HG03280 (cell line): ENCODE data around the gene IFNLR1.

Source experiments
- ATAC-seq: cut with Tn5 transposase; IDR thresholded peaks from one replicate; pipeline ENCODE4 v1.9.1; 2021; ENCODE audit warnings: mild to moderate bottlenecking, moderate library complexity; ENCODE audit not compliant: unreplicated experiment

Gene IFNLR1

DNA sequence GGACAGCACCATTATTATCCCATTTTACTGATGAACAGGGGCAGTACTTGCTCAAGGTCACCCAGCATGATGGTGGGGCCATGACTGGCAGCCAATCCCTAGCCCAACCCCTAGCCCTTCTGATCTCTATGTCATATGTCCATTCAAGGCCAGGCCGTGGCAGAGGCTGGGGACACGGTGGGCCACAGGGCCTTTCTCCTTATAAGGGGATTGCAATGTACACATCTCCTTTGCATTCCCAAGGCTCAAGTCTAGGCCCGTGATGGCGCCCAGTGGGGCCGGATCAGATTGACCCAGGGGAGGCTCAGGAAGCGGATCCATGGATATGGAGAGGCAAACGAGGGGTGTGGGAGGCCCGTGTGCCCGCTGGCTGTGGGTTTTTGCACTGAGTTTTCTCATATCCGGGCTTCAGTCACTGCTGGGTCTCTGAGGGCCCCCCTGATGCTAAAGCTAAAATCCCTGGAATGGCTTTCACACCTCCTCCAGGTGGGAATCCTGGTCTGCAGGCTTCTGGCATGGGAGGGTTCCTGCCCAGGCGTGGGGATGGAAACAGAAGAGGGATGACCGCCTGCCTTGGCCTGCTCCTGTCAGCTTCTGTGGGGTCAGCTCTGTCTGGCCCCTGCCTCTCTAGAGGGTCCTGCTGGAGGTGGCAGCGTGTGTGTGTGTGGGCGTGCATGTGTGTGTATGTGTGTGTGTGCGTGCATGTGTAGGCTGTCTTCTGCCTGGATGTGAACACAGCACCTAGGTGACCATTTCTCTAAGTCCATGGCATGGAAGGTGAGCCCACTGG, 77.2 kb downstream of the IFNLR1 start:
- ATAC-seq = no peak

DNA sequence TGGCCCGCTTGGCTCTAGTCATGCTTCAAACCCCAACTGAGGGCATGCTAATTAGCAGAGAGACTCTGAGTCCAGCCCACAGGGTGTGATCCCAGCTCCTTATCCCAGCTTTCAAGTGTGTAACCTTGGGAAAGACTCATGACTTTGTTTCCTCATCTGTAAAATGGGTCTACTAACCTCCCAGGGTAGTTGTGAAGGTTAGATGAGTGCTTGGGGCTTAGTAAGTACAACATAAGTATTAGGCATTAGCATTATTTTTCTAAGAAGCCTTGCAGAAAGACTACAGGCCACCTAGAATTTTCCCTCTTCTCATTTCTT, 78.0 kb downstream of the IFNLR1 start:
- ATAC-seq = no peak

DNA sequence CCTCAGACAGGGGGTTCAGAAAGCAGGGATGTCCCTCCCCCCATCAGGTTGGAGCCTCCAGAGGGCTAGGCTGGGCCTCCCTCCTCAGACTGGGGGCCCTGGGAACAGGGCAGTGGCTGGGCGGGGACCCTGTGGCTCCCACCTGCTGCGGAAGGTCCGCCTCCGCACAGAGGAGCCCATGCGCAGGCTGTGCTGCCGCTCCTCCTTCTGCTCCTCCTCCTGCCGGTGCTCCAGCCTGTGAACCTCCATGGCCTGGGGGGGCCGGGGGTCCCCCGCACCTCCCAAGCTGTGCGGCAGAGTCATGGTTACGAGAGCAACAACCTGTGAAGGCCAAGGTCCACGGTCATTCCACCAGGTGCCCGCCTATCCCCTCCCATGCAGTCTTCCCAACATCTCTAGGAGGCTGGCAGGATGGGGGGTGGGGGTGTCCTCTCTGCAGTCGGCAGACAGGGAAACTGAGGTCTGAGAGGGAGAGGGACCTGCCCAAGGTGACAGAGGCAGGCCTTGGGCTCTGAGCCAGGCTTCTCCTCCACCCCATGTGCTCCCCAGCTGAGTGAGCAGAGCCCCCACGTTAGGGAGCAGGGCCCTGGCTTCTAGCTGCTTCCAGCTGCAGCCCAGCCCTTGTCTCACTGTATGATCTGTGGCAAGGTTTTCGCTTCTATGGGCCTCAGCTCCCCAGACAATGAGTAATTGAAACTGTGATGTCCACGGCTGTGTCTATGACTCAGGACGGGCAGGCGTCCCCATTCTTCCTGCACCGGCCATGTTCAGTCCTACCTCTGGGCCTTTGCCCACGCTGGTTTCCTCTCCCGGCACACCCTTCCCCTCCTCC, 78.5 kb downstream of the IFNLR1 start:
- ATAC-seq = no peak

DNA sequence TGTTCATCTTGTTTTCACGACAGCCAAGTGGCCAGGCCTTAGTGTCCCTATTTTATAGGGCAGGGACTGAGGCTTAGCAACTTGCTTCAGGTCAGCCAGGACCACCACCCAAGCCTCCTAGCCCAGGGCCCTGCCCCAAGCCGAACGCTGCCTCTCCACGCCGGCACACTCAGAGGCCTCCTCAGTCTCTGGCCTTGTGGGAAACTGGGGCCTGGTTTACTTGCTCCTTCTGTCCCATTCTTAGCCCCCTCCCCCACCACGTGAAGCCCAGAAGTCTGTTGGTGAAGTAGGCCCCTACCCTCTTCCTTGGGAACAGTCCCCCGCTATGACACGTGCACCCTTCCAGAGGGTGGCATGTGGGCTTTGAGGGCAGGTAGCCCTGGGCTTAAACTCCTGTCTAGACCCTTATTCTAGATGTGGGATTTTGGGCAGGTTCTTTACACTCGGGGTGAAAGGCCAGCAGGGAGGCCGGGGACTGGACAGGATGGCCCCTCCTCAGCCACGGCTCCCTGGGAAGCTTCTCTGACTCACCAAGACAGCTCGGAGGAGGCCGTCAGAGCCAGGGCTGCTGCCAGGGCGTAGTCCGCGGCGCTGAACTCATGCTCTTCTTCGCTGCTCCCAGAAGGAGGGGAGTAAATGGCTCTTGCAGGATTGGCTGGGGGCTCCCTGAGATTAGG, 79.5 kb downstream of the IFNLR1 start:
- no peak for ATAC-seq

- ATAC-seq = no peak
Measured at GRCh38 chr1:24105368-24106160, 81.5 kb downstream of the IFNLR1 start.

DNA sequence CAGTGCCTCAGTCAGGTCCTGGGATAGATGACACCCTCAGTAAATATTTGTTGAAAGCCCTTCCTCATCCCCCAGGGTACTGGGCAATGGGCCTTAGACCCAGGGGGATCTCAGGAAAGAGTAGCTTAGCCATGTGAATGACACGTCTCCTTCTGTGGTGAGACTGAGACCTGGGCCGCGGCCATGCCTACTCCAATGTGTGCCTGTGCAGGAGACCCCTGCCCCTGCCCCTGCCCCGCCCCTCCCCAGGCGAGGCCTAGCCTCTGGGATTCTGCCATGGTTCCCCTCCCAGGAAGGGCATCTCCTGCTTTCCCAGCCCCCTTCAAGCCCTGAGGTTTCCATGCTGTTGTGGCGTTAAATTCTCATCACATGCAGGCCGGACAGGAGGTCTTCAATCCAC, 82.2 kb downstream of the IFNLR1 start:
- ATAC-seq = no peak
